Muscle of arm (tissue), 12 donors: Measurements from ENCODE around the gene ASCC3. TPM values are rescaled to one million over a fixed set of nuclear protein-coding genes. Genes with fewer than 3 reads are reported as not detected.
"Not testable (repeated sequence)": the region's sequence is repeated elsewhere in the genome, so short reads cannot be mapped to it uniquely, and the experiment has no call there.

Source experiments
- DNase-seq: peaks from one replicate; pipeline ENCODE4 v3.0.0-alpha.2; 2013
- polyA plus RNA-seq, 12 donors: library from polyadenylated mRNA; unstranded; fragments of 120-200 nt; gene quantifications; one replicate each; pipeline ENCODE4 v1.2.1, GENCODE V29; 2013; ENCODE audit not compliant: insufficient read length in 12 of 12

Gene ASCC3
- polyA plus RNA-seq, 12 donors: 12.0 to 33.6 (median 16.7) TPM; not detected in 1

DNA sequence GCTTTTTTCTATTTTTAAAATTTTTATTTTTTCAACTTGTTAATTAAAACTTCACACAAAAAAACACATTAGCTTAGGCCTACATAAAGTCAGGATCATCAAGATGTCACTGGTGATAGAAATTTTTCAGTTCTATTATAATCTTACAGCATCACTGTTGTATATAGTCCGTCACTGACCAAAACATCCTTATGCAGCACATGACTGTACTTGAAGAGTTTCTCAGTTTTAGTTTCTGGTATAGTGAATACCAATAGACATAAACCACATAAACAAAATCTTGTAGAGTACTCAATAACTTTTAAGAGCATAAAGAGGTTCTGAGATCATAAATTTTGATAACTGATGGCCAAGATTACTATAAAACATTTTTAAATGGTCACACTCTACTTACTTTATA lies 71.8 kb downstream of the ASCC3 start:
- DNase-seq: no peak

DNA sequence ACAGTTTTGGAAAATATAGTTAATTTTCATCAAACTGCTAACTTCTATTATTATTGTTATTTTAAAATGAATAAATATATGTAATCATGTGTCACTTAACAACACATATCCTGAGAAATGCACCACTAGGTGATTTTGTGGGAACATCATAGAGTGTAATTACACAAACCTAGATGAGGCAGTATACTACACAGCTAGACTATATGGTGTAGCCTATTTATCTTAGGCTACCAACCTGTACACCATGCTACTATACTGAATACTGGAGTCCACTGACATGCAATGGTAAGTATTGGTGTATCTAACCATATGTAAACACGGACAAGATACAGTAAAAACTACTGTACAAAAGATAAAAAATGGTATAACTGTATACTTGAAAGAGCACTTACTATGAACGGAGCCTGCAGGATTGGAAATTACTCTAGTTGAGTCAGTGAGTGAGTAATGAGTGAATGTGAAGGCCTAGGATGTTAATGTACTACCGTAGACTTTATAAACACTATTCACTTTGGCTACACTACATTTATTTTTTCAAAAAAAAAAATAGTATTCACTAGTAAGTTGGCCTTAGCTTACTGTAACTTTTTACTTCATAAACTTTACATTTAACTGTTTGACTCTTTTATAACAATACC lies 72.4 kb downstream of the ASCC3 start:
- no peak for DNase-seq

DNA sequence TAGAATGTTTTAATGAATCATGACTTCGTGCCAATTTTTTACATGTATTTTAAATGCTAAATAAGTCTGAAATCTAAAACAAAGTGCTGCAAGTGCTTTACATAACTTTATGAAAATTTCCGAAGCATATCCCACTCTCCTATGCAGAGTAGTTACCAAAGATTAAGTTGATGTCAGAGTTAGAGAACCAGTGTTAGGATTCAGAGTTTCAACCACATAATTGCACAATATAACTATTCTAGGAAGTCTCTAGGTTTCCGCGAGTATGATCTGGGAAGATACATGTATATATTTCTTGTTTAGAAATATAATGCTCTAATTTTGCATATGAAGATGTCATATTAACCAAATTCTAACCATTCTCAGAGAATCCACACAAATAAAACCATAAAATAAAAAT lies 74.8 kb downstream of the ASCC3 start:
- no peak for DNase-seq

DNA sequence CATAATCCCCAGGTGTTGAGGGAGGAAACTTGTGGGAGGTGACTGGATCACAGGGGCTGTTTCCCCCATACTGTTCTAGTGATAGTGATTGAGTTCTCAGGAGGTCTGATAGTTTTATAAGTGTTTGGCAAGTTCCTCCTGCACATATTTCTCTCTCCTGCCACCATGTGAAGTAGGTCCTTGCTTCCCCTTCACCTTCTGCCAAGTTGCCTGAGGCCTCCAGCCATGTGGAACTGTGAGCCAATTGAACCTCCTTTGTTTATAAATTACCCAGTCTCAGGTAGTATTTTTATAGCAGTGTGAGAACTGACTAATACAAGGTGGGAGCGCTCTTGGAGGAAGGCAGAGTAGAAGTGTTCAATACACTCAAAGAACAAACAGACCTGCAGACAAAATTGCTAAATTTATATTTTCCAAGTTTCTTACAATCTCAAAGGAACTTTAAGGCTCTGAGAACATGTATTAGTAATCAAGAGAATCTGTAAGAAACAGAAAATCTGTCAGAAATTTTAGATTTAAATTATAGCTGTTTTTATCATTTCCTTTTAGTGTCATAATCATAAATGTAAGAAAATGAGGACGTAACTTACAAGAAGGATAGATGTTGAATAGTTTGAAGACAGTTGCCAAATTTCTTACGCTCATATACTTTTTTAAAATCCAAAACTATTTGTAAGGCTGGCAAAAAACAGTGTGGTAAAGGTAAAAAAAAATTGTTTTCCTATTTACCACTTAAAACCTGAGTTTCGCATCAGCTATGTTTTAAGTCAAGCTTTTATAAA lies 77.7 kb downstream of the ASCC3 start:
- no peak for DNase-seq

DNA sequence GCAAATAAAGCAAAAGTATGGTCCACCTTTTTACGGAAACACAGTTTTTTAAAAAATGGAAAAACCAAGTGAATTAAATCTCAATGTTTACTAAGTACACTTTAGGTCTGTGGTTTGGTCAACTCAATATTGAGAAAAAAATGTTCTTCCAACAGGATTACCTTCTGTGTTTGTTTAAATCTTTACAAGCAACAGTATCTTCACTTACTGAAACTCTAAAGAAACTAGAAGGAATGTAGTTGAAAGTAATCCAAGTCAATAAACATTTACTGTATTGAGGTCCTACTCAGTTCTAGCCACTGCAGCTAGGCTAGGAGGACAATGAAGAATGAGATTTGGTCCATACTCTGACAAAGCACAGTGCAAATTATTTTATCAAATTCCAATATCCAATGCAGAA lies 80.1 kb downstream of the ASCC3 start:
- DNase-seq: no peak

DNA sequence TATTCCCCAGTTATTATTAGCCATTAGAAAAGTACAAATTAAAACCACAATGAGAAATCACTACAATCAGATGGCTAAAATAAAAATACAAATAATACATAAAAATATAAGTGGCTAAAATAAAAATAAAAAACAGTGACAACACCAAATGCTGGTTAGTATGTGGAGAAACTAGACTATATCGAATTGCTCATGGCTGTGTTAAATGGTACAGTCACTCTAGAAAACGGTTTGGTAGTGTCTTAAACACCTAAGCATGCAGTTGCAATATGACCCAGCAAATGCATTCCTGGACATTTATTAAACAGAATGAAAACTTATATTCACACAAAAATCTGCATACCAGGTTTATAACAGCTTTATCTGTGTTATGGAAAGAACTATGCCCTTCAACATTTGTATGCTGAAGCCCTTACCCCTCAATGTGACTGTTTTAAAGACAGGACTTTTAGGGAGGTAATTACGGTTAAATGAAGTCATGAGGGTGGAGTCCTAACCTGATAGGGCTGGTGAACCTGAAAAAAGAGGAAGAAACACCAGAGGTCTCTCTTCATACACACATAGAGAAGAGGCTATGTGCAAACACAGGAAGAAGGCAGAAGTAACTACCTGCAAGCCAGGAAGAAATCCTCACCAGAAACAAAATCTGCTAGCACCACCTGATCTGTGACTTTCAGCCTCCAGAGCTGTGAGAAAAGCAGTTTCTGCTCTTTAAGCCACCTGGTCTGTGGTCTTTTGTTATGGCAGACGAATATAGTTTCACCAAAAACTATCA lies 84.9 kb downstream of the ASCC3 start:
- no peak for DNase-seq

DNA sequence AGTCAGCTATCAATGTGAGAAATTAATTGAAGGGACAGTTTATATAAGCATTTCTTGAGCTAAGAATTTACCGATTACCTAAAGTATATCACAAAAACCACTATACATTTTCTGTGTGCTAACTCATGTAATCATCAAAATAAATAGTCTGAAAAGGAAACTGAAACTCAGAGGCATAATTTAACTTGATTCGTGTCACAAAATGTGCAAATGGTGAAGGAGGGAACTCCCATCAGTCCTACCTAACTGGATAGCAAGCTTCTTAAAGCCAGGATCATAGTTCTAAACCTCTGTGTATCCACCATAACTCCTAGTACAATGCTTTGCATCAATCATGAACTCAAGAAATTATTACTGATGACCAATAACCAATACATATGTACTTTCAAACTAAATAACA lies 91.0 kb downstream of the ASCC3 start:
- no peak for DNase-seq

DNA sequence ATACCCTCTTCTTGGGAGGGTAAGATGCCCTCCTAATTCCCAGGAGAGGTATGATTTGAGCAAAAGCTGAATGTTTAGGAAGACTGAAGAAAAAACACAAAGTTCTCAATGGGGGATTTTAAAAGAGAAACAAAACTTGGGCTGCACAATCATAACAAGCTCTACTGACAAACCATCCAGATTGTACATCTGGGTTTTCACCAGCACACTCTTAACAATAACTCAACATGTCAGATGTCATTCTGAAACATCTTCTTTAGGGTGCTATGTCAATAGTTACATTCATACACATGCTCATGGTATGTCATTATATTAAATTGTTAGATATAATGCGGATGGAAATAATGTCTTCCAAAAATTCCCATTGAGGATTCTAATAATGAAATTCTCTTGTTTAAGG lies 95.1 kb downstream of the ASCC3 start:
- no peak for DNase-seq

DNA sequence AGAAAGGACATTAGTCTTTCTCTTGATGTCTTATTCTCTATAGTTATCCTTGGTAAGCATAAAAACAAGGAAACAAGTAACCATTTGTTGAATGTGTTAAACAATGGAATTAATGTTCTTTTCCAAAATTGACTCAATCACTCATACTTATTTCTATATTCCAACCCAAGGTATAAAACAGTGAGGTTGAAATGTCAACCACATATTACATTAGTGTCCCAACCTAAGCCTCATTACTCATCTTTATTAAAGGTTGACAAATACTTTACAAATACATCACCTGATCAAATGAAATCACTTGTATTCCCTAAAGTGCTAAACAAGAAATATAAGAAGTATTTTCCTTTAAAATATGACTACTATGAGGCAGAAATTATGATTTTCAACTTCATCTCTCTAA lies 100.5 kb downstream of the ASCC3 start:
- no peak for DNase-seq

DNA sequence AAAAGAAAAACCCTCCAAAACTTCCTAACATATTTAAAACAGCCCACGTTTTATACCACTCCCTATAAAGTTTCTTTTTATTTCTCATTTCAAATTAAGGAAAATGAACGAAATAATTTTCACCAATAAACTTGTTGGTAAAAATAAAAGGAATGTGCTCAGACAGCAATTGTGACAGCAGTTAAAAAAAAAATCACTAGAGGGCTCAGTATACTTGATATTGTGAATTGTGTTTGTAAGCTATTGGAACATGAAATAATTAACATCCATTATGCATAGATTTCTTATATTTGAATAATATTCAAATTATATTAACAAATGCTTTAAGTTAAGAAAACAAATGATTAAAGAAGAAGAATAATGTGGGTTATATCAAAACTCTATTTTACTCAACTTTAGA lies 105.5 kb downstream of the ASCC3 start:
- DNase-seq: no peak

DNA sequence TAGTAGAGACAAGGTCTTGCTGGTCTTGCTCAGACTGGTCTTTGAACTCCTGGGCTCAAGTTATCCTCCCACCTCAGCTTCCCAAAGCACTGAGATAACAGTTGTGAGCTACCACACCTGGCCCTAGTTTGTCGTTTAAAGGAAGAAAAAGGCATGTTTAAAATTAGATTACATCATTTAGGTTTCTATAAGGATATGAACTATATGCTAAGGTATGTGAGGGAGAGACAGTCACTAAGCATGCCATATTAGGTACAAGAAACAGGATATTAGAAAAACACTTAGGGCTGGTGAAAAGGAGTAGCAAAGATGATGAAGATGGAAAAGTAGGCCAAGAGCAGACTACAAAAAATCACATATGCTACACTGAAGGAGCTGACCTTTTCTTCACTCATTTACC lies 106.4 kb downstream of the ASCC3 start:
- DNase-seq: no peak

DNA sequence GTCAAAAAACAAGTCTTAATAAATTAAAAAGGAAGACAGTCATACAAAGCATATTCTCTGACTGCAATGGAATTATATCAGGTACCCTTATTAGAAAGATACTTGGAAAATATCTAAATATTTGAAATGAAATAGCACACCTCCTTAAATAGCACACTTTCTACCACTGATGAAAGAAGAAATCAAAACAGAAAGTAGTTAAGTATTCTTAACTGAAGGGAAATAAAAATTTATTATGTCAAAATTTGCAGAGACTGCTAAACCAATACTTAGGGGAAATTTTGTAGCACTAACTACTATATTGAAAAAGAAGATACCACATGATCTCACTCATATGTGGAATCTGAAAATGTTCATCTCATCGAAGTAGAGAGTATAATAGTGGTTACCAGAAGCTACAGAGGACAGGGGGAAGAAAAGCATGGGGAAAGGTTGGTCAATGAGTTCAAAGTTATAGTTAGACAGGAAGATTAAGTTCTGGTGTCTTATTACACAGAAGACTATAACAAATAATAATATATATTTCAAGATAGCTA lies 112.2 kb downstream of the ASCC3 start:
- no peak for DNase-seq

DNA sequence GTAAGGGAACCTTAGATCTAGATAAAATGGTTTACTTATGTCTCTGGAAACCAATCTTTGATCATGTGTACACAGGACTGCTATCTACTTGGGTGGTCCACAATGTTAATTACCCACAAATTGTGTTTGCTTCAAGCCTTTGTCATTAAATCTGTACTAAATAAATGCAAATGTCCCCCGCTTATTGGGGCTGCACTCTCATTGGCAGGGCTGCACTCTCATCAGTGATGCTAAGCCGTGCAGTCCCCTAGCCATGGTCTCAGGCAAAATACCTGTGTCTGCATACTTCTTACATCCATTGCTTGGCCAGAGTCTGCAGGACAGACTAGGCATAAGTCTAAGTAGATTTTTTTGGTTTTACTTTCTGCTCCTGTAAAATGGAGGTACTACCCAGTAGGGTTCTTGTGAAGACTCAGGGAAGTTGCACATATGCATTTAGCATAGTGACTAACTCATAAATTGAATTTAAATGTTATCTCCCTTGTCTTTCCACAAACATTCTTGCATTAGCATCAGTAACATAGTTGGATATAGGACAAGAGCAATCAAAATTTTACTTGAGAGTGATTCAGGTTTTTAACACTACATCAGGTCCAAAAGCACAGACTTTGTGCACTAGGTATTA lies 117.4 kb downstream of the ASCC3 start:
- DNase-seq: no peak

DNA sequence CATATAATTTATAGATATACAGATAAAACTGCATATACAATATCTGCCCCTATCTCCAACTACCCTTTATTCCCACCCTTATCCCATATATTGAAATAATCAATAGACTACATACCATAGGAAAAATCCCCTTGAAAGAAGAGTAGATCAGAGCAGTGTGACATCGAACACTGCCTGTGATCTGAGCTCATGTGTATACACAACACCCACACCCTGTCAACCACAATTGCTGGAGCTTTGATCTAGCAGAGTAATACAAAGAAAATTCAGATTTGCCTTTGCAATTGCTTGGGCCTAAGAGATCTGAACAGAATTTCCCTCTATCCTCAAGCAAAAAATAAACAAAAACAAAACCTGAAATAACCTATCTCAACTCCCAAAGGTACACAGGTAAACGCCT lies 119.3 kb downstream of the ASCC3 start:
- DNase-seq: no peak

DNA sequence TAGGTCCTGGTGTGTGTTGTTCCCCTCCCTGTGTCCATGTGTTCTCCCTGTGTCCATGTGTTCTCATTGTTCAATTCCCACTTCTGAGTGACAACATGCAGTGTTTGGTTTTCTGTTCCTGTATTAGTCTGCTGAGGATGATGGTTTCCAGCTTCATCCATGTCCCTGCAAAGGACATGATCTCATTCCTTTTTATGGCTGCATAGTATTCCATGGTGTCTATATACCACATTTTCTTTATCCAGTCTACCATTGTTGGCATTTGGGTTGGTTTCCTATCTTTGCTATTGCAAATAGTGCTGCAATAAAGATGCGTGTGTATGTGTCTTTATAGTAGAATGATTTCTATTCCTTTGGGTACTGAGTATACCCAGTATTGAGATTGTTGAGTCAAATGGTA lies 122.7 kb downstream of the ASCC3 start:
- not testable (repeated sequence) for DNase-seq

DNA sequence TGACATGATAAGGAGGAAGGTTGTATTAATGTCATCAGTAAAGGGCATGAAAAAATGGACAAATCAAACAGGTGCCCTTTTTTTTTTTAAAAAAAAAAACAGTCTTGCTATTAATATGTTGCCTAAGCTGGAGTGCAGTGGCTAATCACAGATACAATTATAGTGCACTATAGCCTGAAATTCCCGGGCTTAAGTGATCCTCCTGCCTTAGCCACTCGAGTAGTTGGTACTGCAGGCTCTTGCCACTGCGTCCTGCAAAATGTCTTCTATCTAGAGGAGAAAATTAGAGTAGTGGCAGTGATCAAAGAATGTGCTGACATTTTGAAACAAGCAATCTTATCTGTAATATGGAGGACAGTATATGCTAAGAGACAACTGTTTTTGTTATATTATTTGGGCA lies 127.7 kb downstream of the ASCC3 start:
- DNase-seq: no peak

DNA sequence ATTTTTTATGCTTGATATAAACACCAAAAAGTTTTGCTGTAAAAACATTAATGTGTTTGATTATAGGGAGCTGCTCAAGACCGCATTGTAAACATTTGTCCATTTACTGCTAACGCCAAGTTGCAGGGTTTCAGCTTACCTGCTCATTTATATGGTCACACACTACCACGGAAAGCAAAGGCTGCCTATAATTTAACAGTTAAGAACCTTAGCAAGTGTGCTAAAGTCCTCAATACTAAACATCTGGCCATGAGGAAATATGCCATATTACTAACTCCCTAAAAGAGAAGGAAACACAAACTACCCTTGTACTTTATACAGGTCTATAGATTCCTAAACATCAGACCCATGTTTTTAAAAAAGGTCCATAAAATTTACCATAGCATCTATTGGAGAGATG lies 129.5 kb downstream of the ASCC3 start:
- no peak for DNase-seq

DNA sequence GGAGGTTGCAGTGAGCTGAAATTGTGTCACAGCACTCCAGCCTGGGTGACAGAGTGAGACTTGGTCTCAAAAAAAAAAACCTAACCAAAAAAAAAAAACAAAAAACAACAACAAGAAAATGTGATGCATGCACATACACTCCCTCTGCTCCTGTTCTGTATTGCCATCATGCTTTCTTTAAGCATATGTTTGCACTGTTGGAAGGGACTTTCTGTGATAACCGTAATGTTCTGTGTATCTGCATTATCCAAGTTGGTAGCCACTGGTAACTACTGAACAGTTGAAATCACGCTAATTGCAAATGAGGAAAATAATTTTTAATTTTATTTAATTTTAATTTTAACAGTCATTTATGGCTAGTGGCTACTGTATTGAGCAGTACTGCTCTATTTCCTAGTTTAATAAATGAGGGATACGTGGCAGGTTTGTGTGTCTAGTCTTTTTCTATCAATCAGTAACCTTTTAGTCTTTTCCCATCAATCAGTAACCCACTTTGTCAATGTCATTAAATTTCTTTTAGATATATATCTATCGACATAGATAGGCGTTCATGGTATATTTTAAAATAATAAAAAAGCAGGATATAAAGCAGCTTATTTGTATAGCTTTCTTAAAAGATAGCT lies 135.6 kb downstream of the ASCC3 start:
- no peak for DNase-seq

DNA sequence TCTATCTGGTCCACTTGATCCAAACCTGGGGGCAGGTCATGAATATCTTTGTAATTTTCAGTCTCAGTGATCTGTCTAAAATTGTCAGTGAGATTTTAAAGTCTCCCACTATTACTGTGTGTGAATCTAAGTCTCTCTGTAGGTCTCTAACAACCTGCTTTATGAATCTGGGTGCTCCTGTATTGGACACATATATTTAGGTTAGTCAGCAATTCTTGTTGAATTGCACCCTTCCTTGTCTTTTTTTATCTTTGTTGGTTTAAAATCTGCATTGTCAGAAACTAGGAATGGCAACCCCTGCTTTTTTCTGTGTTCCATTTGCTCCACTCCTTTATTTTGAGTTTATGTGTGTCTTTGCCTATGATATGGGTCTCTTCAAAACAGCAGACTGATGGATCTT lies 140.7 kb downstream of the ASCC3 start:
- no peak for DNase-seq

DNA sequence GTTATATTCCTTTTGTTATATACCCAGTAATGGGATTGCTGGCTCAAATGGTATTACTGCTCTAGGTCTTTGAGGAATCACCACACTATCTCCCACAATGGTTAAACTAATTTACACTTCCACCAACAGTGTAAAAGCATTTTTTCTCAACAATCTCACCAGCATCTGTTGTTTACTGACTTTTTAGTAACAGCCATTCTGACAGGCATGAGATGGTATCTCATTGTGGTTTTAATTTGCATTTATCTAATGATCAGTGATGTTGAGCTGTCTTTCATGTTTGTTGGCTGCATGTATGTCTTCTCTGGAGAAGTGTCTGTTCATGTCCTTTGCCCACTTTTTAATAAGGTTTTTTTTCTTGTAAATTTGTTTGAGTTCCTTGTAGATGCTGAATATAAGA lies 143.4 kb downstream of the ASCC3 start:
- not testable (repeated sequence) for DNase-seq

DNA sequence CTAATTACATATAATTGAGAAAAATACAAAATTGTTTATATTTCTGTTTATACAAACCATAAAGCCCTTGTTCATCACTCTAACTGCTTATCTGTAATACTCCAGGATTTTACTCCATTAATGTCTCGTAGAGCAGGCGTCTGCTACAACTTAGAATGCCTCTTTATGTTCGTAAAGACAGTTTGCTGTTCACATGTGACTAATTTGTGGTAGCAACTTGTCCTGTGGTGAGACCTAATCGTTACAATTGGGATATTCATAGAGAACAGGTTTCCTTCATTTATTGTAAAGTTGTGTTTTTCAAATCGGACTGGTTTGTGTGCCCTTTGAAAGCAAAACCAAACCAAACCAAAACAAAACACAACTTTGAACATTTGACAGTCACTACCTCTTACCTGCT lies 149.7 kb downstream of the ASCC3 start:
- DNase-seq: no peak
